Activated CD4-positive, alpha-beta T cell treated with anti-CD3 and anti-CD28 coated beads for 1 hour (primary cell): ENCODE data around the gene SLC22A12.

ENCODE experiments used
- DNase-seq: peaks from one replicate; pipeline ENCODE4 v3.0.0-alpha.2; 2020

The SLC22A12 gene

GRCh38 chr11:64629103-64629502, 38.1 kb downstream of the SLC22A12 start:
- no peak for DNase-seq

GRCh38 chr11:64629796-64630562, 39.0 kb downstream of the SLC22A12 start:
- DNase-seq = no peak

GRCh38 chr11:64631675-64632074, 40.7 kb downstream of the SLC22A12 start:
- DNase-seq = no peak

- DNase-seq = no peak
Measured at GRCh38 chr11:64632237-64632636, 41.2 kb downstream of the SLC22A12 start.

GRCh38 chr11:64632654-64633053, 41.6 kb downstream of the SLC22A12 start:
- DNase-seq = no peak

- no peak for DNase-seq
Measured at GRCh38 chr11:64633555-64634159, 42.6 kb downstream of the SLC22A12 start.

- no peak for DNase-seq
Measured at GRCh38 chr11:64637334-64638017, 46.5 kb downstream of the SLC22A12 start.

- no peak for DNase-seq
Measured at GRCh38 chr11:64638018-64638665, 47.1 kb downstream of the SLC22A12 start.

GRCh38 chr11:64638829-64639228, 47.8 kb downstream of the SLC22A12 start:
- DNase-seq = no peak

- DNase-seq = no peak
Measured at GRCh38 chr11:64639885-64640284, 48.9 kb downstream of the SLC22A12 start.

- no peak for DNase-seq
Measured at GRCh38 chr11:64641596-64642417, 50.8 kb downstream of the SLC22A12 start.

- DNase-seq = no peak
Measured at GRCh38 chr11:64642418-64642735, 51.4 kb downstream of the SLC22A12 start.

GRCh38 chr11:64642871-64643255, 51.8 kb downstream of the SLC22A12 start:
- no peak for DNase-seq

GRCh38 chr11:64643256-64643881, 52.3 kb downstream of the SLC22A12 start:
- no peak for DNase-seq

GRCh38 chr11:64643920-64644646, 53.1 kb downstream of the SLC22A12 start:
- DNase-seq = no peak

GRCh38 chr11:64644647-64645275, 53.7 kb downstream of the SLC22A12 start:
- no peak for DNase-seq

GRCh38 chr11:64647019-64647779, 56.2 kb downstream of the SLC22A12 start:
- DNase-seq = no peak

GRCh38 chr11:64648551-64648950, 57.5 kb downstream of the SLC22A12 start:
- no peak for DNase-seq

- DNase-seq = no peak
Measured at GRCh38 chr11:64649291-64649697, 58.3 kb downstream of the SLC22A12 start.

- no peak for DNase-seq
Measured at GRCh38 chr11:64650923-64651523, 60.0 kb downstream of the SLC22A12 start.
